AML-193 (cell line): ENCODE measurements around the gene KIF23.

ENCODE experiments used
- DNase-seq, 2 experiments: peaks; one replicate each; lab custom pipeline; 2025; lab: John Stamatoyannopoulos, UW

KIF23 gene

DNA sequence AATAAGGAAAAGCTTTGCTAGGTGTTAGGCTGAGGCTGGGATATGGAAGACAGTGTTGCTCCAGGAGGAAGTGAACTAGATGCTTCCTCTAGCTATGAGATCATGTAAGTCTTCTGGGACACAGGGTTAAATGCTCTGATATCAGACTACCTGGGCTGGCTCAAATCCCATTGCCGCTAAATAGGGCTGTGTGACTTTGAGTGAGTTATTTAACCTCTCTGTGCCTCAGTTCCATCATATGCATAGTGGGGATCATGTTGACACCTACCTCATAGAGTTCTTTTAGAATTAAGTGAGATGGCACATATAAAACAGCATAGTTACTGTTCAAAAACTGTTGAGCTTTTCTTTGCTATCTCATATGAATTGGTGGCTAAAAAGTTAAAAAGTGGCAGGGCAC is 51.1 kb downstream of the KIF23 start:
- no peak for DNase-seq

DNA sequence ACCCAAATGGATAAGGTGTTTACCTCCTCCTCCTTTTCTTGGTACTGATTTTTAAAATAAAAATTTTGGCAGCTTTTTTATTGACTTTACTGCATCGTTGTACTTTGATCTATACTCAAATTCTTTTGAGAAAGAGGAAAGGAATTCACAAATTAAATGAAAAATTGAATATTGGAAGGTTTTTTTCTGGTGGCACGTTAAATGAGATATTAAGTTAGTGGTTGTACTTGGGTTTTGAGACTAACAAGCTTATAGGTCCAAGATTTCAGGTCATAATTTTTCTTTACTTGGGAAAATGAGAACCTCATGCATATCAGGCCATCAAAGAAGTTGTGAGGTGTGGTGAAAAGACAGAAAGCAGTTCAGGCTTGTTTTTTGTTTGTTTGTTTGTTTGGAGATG is 52.6 kb downstream of the KIF23 start:
- DNase-seq = no peak

DNA sequence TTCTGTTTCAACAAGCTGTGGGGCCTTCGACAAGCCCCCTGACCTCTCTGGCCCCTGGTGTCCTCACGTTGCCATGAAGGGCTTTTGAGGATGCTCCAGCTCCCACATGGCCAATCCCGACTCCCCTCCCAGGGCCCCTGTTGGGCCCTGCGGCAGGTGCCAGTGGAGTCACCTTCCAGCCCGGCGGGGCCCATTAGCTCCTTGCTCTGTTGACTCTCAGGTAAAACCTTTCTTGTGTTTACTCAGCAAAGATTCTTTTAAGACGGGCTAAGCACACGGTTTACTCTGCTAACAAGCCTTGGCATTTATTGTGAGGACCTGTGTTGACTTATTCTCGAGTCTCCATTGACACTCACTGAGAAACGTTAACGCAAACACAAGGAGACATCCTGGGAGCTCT is 53.5 kb downstream of the KIF23 start:
- no peak for DNase-seq

DNA sequence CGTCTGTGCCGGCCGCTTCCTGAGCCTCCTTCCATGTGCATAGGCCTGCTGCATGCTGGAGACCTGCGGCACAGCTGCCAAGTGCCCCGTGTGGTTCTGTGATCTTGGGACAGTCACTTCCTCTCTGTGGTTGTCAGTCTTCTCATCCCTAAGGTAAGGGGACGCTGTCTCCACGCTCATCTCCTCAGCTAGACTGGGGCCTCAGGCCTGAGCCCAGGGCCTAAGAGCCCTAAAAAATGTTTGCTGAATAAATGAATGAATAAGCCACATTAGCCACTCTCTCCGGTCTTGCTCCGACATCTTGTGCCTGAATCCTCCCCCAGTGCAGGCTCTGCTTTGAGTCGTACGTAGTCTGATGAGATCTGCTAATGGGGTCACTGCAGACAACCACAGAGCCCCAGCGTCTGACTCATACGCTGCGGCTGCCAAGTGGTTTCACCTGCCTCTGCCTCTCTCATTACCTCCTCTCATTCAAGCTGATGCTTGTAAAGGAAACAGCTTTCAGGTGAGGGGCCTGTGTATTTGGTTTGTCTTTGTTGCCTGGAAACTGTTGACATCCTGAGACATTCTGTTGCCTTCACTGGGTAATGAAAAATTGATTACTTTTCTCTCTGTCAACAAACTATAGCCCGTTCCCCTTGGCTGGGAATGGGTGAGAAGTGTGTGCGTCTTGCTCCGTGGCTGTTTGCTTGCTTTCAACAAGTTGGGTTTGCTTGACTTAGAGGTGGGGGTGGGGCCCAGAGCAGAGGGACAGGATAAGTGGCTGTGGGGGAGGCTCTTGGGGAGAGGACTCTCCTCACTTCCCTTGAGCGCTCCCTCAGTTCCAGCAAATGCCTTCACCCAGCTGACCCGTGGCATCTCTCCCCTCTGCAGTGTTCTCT is 54.3 kb downstream of the KIF23 start:
- peak; percentile 19 to 24 for DNase-seq

DNA sequence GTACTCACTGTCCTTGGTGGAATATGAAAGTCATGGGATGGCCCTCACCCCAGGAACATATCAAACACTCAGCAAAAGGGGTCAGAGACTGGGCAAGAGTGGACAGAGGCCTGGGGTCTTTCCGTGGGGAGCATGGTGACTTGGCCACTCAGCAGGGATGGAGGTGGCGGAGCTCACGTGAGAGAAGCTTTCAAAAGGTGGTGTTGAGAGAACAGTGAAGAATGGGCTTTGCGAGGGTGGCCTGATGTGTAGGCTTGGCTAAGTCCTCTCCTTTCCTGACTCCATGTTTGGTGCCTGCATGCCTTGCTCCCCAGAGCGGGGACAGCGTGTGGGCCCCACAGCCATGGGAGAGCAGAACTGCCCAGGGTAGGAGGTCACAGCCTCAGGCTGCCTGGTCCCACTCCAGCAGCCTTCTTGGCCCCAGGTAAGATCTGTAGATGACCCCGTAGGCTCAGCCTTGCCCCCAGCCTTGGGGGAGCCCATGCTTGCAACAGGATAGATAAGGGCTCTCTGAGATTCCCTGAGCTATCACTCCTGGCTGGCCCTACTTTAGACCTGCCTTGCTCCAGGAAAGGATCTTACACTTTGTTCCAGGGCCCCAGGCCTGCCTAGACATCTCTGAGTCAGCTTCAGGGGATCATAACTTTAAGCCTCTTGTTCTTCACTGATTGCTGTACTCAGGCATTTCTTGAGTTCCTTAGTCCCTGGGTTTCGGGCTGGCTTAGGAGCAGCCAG is 55.5 kb downstream of the KIF23 start:
- DNase-seq = no peak

DNA sequence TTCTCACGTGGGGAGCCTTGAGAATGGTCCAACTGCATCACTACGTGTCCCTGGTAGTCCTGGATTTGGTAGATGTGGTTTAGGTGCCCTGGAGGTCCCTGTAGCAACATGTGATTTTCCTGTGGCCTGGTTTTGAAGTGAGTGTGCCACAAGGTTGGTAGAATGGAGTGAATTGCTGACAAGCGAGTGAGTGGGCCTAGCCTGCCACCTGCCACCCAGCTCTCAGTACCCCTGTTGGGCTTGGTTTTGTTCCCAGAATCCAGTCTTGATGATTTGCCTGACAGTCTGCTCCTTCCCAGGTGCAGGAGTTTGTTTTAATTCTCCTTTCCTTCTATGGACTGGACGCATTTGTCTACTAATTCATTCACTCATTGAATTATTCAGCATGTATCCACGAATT is 57.9 kb downstream of the KIF23 start:
- no peak for DNase-seq

DNA sequence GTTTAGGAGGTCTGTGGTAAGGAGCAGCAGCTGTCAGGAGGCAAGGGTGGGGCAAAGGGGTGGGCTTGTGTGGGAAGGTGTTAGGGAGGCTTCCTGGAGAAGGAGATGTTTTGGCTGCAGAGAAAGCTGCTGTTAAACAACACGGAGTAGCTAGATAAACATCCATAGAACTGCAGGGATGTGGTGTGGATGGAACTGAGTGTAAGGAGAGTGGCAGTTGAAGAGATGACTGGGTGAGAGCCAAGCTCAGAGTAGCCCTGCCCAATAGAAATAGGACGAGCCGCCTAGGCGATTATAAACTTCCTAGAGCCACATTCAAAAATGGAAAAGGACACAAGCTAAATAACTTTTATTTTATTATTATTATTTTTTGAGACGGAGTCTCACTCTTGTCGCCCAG is 58.4 kb downstream of the KIF23 start:
- no peak for DNase-seq

DNA sequence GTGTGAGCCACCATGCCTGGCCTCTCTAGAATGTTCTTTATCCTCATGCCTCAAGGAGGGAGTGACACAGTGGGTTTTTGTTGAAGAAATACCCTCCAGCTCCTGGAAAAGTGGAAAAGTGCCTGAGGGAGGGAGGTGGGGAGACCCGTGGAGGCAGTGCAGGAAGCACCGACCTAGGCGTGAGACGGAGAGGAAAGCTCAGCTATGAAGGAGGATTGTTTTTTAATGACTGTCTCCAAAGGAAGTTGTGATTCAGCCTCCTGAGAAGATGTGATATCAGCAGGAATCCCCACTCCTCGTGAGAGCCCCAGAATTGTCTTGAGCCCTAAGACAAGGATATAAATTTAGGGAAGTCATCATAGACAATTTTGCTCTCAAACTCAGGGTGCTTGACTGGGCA is 60.1 kb downstream of the KIF23 start:
- DNase-seq = no peak

DNA sequence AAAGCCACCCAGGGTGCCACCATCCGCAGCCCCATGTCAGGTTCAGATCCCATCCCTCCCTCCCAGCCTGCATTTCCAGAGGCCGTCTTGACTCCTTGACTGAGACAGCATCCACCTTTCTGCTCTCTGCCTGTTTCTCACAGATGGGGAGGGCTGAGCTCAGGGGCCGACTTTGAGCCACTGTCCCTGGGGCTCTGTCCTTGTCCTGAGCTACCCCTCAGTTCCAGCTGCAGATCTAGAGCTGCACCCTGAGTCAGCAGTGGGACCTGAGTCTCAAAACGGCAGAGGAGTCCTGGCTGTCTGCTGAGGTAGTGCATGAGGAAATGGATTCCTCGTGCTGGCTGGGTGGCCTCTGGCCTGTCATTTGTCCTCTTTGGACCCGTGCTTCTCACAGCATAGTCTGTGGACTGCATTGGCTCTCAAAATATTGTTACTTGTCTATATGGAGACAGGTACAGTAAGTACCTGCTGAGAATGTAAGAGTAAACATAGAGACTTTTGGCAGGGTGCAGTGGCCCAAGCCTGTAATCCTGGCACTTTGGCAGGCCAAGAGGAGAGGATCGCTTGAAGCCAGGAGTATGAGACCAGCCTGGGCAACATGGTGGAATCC is 60.8 kb downstream of the KIF23 start:
- DNase-seq = no peak

DNA sequence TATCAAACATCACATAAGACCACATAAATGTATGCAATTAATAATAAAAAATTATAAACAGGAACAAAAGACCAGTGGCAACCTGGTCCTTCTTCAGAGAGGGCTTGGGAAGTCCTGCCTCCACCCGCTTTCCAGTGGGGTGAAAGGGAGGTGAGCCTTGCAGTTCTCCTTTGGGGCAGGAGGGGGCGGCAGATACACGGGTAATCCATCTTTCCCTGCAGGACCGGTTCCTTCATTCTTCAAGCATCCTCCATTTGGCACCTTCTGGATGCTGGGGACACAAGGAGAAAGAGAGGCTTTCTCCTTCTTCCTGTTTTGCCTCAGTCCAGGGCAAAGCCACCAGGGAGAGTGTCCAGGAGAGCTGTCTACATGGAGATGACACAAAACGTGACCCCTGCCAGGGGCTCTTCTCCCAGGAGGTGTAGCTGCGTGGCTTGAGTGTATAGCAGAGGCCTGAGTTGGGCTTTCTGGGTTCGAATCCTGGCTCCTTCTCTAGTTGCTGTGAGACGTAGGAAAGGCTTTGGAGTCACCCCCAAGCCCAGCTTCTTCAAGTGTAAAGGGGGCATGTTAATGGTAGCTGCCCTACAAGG is 61.7 kb downstream of the KIF23 start:
- DNase-seq = peak; percentile 46 to 63

DNA sequence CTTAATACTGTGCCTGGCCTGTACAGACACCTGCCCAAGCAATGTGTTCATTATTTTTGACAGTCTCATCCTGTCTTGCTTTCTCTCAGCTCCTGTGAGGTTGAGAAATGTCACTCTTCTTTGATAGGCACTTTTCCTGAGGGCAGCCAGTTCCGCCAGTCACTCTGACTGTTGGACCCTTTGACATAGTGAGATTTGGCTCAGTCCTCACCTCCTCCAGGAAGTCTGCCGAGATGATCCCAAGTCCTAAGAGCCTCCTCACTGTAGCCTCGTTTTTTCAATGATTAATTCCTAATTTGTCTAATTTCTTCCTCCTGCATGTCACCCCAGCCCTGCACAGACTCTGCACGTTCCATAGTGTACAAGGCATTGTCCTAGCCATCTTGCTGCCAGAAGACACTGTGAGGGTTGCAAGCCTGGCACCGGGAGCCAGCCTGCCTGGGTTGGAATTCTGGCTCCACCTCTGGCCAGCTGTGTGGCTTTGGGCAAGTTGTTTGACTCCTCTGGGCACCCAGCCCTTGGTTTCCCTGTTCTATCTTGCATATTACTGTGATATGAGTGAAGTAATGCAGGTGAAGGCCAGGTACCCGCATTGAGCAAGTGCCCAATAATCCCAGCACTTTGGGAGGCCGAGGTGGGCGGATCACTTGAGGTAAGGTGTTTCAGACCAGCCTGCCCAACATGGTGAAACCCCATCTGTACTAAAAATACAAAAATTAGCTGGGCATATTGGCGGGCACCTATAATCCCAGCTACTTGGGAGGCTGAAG is 62.7 kb downstream of the KIF23 start:
- no peak for DNase-seq

DNA sequence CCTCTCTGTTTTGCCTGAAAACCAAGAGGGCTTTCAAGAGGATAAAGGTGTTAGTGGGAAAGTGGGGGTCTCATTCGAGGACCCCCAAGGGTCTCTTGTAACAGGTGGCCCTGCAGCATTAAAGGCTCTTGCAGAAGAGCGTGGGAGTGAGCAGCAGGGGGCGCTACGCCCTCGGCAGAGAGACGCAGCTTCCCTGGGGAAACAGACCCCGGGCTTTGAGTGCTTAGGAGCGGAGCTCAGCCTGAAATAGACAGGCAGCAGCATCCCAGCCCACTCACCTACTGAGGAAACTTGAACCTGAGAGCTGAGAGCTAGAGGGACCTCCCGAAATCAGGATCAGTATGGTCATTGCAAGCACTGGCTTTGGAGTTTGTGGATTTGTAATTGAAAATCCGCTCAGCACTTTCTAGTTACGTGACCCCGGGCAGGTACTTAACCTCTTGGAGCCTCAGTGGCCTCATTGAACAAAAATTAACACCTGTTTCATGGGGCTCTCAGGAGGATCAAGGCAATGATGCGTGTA is 64.2 kb downstream of the KIF23 start:
- peak in 1 of 2 experiments; percentile 5 for DNase-seq

DNA sequence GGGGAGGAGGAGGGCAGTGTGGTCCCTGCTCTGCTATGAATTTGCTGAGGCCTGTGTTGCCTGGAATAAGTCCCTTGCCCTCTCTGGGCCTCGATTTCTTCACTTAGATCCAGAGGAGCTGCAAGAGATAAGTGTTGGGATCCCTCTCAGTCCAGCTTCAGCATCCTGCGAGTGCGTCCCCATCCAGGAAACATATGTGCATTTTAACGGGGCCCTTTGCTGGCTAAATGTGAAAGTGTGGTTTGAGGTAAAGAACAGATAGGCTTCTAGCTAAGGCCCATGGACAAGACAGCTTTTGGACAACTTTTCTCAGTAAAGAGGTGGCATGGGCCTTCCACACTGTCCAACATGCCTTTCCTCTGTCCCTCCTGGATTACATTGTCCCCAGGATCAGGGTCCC is 64.9 kb downstream of the KIF23 start:
- no peak for DNase-seq

DNA sequence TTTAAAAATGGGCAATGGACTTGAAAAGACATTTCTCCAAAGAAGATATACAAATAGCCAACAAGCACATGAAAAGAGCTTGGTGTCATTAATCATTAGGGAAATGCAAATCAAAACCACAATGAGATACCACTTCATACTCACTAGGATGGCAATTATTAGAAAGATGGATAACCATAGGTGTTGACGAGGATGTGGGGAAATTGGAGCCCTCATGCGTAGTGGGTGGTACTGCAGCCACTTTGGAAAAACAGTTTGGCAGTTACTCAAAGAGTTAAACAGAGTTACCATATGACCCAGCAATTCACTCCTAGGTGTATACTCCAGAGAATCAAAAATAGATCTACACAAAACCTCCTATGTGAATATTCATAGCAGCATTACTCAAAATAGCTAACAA is 65.8 kb downstream of the KIF23 start:
- DNase-seq = no peak

DNA sequence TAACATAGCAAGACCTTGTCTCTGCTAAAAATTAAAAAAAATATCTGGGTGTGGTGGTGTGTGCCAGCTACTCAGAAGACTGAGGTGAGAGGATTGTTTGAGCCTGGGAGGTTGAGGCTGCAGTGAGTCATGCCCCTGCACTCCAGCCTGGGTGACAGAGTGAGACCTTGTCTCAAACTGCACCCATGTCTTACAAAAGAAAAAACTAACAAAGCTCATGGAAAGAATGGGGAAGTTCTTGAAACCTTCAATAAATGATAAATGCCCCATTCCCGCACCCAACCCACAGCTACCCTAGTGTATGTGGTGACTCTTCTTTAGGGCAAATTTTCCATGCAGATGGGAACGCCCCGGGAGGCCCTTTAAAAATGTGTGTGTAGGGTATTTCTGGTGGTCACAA is 66.8 kb downstream of the KIF23 start:
- DNase-seq = no peak

DNA sequence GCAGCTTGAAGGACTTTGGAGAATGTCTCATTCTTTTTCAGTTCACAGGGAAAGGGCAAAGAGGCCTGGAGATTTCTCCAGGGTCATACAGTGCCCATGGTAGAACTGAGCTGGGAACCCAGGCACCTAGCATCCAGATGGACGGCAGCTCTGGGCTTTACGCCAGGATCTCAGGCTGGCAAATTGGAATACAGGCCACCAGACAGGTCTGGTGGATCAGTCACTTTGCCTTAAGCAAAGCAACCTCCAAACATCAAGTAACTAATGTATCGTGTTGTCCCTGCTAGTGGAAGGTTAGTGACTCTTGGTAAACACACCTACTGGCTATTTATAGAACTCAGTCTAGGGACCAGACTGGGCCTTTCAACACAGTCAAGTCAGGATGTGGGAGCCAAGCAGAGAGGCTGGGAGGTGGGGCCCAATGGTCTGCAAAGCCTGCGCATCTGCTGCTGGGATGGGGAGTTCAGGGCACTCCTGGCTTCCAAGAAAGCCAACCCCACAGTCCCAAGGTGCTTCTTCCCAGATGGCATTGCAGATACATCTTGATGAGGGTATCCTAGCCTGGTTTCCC is 68.6 kb downstream of the KIF23 start:
- DNase-seq = no peak

DNA sequence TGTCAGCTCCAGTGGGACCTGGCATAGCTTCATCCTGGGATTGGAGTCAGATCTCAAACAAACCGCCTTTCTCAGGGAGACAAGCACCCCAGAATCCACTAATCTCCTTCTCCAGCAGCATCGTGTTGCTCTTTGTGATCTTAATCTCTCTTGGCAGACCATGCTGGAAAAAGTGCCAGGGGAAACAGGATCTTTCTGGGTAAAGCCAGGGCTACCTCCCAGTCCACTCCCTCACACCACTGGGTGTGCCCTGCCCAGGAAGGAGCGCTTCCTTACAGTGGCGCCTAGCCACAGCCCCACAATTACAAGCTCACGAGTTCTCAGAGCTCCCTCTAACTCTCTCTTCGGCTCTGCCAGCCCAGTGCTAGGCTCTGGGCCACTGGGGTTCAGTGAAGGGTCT is 70.7 kb downstream of the KIF23 start:
- DNase-seq = no peak

DNA sequence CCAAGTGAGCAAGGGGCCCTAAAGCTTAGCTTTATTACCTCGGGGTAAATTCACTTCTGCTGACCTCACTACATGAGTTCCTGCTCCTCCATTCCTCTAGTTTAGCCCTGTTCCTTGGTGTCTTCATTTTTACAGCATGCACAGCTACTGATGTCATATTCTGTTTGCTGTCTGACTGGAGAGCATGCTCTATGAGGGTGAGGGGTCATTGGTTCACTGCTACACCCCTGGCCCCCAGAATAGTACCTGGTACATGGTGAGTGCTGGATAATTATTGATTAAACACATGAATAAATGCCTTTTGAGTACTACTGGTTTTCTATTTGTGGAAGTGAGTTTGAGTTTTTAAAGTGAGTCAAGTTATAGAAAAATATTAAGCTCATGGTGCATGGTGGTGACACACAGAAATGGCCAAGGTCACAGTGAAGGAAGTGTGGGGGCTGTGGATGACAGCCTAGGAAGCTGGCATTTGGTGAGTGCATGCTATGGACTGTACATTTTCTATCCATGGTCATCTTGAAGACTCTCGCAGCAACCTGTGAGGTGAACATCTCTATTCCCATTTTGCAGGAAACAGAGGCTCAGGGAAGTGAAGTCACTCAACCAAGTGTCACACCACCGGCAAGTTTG is 72.4 kb downstream of the KIF23 start:
- DNase-seq = no peak

DNA sequence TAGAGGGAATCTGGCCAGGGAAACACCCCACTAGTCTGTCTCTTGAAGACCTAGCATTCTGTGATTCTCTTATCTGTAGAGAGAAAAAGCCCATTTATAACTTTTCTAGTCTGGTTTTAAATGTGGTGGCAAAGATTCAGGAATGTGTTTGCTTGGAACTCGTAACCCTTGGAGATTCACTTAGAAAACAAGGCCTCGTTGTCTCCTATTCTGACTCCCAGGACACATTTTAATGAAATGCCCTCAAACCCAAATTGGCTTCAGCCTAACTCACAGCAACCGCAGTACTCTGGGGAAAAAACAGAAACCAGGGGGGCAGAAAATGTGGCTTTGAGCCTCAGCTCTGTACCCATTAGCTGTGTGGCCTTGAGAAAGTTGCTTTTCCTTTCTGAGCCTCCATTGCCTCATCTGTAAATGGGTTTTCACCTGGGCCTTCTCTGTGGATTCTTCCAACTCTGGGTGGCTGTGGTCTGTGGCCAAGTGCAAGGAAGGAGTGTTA is 75.0 kb downstream of the KIF23 start:
- no peak for DNase-seq

DNA sequence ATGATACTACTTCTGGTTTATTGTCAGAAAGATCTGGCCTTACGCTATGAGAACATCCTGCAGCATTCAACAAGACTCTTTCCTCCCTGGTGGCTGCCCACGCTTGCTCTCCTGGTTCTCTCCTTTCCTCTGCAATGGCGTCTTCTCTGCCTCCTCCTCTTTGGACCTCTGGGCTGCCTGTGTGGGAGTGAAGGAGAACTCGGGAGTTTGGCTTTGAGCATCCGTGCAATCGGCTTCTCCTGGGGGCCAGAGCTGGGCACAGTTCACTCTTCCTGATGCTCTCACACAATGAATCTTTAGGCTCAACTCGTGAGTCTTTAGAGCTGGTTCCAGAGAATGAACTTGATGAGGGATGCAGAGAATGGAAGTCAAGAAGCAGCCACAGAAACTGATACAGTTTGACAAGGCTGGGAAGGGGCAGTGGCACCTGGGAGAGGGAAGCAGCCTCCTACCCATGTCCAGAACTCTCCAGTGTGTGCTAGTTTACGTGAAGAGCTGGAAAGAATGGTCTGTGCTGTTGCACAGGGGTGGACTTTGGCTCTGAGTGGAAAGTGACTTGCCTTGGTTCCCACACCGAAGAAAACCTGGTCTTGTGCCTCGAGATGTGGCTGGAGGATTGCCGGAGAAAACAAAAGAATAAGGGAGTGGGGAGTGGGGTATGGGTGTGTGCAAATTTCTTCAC is 76.3 kb downstream of the KIF23 start:
- DNase-seq = no peak
